Measurements from ENCODE around the gene DYNC1I1. TPM values are rescaled to one million over a fixed set of nuclear protein-coding genes. Genes with fewer than 3 reads are reported as not detected.

The DYNC1I1 gene
- polyA plus RNA-seq, 1 of the 3 experiments (the other 2 are of a cell fraction): 0.05 TPM

DNA sequence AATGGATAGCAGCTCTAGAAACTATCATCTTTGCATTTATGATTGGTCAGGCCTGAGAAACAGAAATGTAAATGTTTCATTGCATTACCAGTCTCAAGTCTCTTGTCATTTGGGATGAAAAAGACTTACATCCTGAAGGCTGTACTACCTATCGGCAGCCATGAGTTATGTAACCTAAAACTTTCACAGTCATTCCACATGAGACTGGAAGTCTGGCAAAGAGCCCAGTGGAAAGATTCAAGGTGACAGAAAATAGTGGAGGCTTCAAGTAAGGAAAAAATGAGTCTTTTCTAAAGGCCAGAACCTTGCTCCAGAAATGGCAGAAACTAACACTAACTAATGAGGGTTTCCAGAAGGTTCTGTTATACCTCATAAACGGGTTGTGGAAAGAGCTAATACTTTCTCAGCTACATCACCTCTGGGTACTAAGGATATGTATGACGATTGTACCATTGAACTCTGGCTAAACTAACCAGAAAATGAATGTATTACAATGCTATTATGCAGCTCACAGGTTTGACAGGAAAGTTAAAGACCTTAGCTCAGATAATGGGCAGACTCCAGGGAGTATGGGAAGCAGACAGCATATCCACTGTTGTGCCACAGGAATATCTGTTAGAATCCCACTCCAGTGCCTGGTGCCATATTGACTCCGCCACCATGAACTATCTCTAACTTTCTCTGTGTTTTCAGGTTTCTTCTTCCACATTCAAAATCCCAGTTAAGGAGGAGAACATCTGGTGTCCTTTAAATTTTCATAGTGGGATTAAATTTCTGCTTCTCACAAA, 41.7 kb upstream of the DYNC1I1 start:
- whole genome bisulfite sequencing (ENCODE audit: low lambda C conversion rate): 29% methylated on average over 4 of the region's 4 CpGs
- H3K27me3 ChIP-seq (ENCODE audit: insufficient read depth): 0 out of 2 replicates have a peak, but pooled peaks cover 9% of the 10 kb centered on the region
- H4K20me1 ChIP-seq (ENCODE audit: insufficient read depth): no peaks in the 10 kb centered on the region
- DNase-seq: no peak
- H3K9ac ChIP-seq: no peak overlapping the region
- ChIA-PET CTCF (interaction anchor here (1.0 to 2.1 kb wide), 4 partner anchors 10 to 141 kb away, joined by 3 to 12 read pairs (median 6); no protein-coding TSS in a partner anchor), POLR2A (no interaction called here)
- no peaks in the 10 kb centered on the region for H3K4me1 ChIP-seq (ENCODE audit: control insufficient read depth in 1 of 2, insufficient read depth in 2 of 2, low read depth in 1 of 2, low read length in 1 of 2)
- no peak overlapping the region for H3K27ac ChIP-seq (ENCODE audit: low read depth in 2 of 2, low read length in 1 of 2)
- H3K4me3 ChIP-seq (ENCODE audit: low read depth in 2 of 2, low read length in 1 of 2): no peak overlapping the region
- H3K9me2 ChIP-seq: no peaks in the 10 kb centered on the region
- H3K79me2 ChIP-seq (ENCODE audit: insufficient read depth): no peaks in the 10 kb centered on the region
- TF ChIP-seq RAD21 (IDR thresholded peaks at IDR 0.05; ENCODE audit: low read length): no peak
- TF ChIP-seq EP300 (IDR thresholded peaks at IDR 0.05; ENCODE audit: borderline replicate concordance in 1 of 2, low read depth in 1 of 2, low read length in 1 of 2): no peak
- TF ChIP-seq, protein P1, sequence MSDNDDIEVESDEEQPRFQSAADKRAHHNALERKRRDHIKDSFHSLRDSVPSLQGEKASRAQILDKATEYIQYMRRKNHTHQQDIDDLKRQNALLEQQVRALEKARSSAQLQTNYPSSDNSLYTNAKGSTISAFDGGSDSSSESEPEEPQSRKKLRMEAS (IDR thresholded peaks at IDR 0.05; ENCODE audit: low read depth): no peak
- TF ChIP-seq, protein P2, sequence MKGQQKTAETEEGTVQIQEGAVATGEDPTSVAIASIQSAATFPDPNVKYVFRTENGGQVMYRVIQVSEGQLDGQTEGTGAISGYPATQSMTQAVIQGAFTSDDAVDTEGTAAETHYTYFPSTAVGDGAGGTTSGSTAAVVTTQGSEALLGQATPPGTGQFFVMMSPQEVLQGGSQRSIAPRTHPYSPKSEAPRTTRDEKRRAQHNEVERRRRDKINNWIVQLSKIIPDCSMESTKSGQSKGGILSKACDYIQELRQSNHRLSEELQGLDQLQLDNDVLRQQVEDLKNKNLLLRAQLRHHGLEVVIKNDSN (IDR thresholded peaks at IDR 0.05; ENCODE audit: borderline replicate concordance, low read depth): no peak
- H3K9me3 ChIP-seq: no peaks in the 10 kb centered on the region
- no peak overlapping the region for H2AFZ ChIP-seq (ENCODE audit: low read depth)
- no peaks in the 10 kb centered on the region for H3F3A ChIP-seq (replicated peaks; ENCODE audit: insufficient read depth)
- no peaks in the 10 kb centered on the region for H3K36me3 ChIP-seq (replicated peaks in 1 of 2; ENCODE audit: control insufficient read depth in 1 of 2, insufficient read depth in 2 of 2, low read length in 1 of 2)
- H3K4me2 ChIP-seq: no peak overlapping the region

DNA sequence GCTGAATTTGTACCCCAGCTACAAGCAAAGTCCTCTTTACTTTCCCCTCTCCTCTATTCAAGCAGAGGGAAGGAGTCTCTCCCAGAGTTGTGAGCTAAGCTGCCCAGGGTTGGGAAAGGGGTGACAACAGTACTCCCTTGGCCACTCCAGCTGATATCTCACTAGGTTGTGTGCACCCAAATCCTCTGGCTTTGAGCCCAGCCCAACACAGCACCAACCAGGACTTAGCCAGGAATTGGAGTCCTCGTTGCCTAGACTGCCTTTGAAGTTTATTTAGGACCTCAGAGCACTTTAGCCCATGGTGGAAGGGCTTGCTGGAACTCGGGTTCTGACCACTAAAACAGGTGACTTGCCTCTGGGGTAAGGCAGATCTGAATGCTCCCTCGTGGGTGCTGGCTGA, 35.7 kb upstream of the DYNC1I1 start:
- Histone ChIP-seq H3K9me3 (no peaks in the 10 kb centered on the region), H3K27ac (ENCODE audit: low read depth in 2 of 2, low read length in 1 of 2) (no peak overlapping the region), H3K9me2 (no peaks in the 10 kb centered on the region), H3K27me3 (ENCODE audit: insufficient read depth) (0 out of 2 replicates have a peak, but pooled peaks cover 9% of the 10 kb centered on the region), H4K20me1 (ENCODE audit: insufficient read depth) (no peaks in the 10 kb centered on the region), H3K4me2 (no peak overlapping the region), H2AFZ (ENCODE audit: low read depth) (no peak overlapping the region), H3K36me3 (replicated peaks in 1 of 2; ENCODE audit: control insufficient read depth in 1 of 2, insufficient read depth in 2 of 2, low read length in 1 of 2) (no peaks in the 10 kb centered on the region), H3K4me1 (ENCODE audit: control insufficient read depth in 1 of 2, insufficient read depth in 2 of 2, low read depth in 1 of 2, low read length in 1 of 2) (no peaks in the 10 kb centered on the region), H3K79me2 (ENCODE audit: insufficient read depth) (no peaks in the 10 kb centered on the region), H3F3A (replicated peaks; ENCODE audit: insufficient read depth) (no peaks in the 10 kb centered on the region), H3K4me3 (ENCODE audit: low read depth in 2 of 2, low read length in 1 of 2) (no peak overlapping the region), H3K9ac (no peak overlapping the region)
- no peak for TF ChIP-seq RAD21 (IDR thresholded peaks at IDR 0.05; ENCODE audit: low read length)
- TF ChIP-seq FOXM1 (IDR thresholded peaks at IDR 0.05; ENCODE audit: low read depth): no peak
- TF ChIP-seq SMC3 (IDR thresholded peaks at IDR 0.05; ENCODE audit: low read depth, low read length): no peak
- TF ChIP-seq ELF1 (IDR thresholded peaks at IDR 0.05): no peak
- TF ChIP-seq MXI1 (IDR thresholded peaks at IDR 0.05; ENCODE audit: low read depth, low read length): no peak
- TF ChIP-seq EZH2phosphoT487 (IDR thresholded peaks at IDR 0.05; ENCODE audit: borderline replicate concordance, low read depth): no peak
- no peak for DNase-seq
- 6% methylated on average over 3 of the region's 3 CpGs for whole genome bisulfite sequencing (ENCODE audit: low lambda C conversion rate)
- CTCF ChIA-PET: interaction anchor here (1.1 to 4.0 kb wide), 3 partner anchors 13 to 180 kb away, joined by 3 to 24 read pairs (median 12); no protein-coding TSS in a partner anchor
- POLR2A ChIA-PET: no interaction called here
